DMS79 treated with DMSO at 0.1 percent for 48 hours (cell line): ENCODE results near the gene CNGA4.
"Not testable (repeated sequence)": the region's sequence is repeated elsewhere in the genome, so short reads cannot be mapped to it uniquely, and the experiment has no call there.

Experiments
- DNase-seq: peaks from one replicate; lab custom pipeline; 2025; lab: John Stamatoyannopoulos, UW

CNGA4 gene

GRCh38 chr11:6225896-6226295 is 13.0 kb upstream of the CNGA4 start:
- no peak for DNase-seq

GRCh38 chr11:6228520-6228919 is 10.4 kb upstream of the CNGA4 start:
- DNase-seq = no peak

- DNase-seq = no peak
Observed at GRCh38 chr11:6229911-6230310, 9.0 kb upstream of the CNGA4 start.

- no peak for DNase-seq
Observed at GRCh38 chr11:6232899-6233298, 6.0 kb upstream of the CNGA4 start.

GRCh38 chr11:6233984-6234386 is 4.9 kb upstream of the CNGA4 start:
- DNase-seq = no peak

- peak; percentile 99 for DNase-seq
Observed at GRCh38 chr11:6234387-6235107, 4.3 kb upstream of the CNGA4 start, which contains the start of gene FHIP1B. TSS of gene FHIP1B (minus strand) at chr11:6234636. CDS start at chr11:6224516, 10,120 bp downstream.

GRCh38 chr11:6237266-6237665 is 1.6 kb upstream of the CNGA4 start:
- DNase-seq = no peak

GRCh38 chr11:6237761-6238302 is 1.1 kb upstream of the CNGA4 start:
- no peak for DNase-seq

- DNase-seq = no peak
Observed at GRCh38 chr11:6240139-6240538, 1.2 kb downstream of the CNGA4 start.

- no peak for DNase-seq
Observed at GRCh38 chr11:6240781-6241180, 1.9 kb downstream of the CNGA4 start.

- DNase-seq = no peak
Observed at GRCh38 chr11:6241316-6241715, 2.4 kb downstream of the CNGA4 start.

GRCh38 chr11:6245536-6245935 is 6.6 kb downstream of the CNGA4 start:
- DNase-seq = no peak

- DNase-seq = no peak
Observed at GRCh38 chr11:6248248-6248647, 9.4 kb downstream of the CNGA4 start.

GRCh38 chr11:6248897-6249296 is 10.0 kb downstream of the CNGA4 start:
- not testable (repeated sequence) for DNase-seq

- DNase-seq = no peak
Observed at GRCh38 chr11:6249770-6250555, 11.1 kb downstream of the CNGA4 start.

GRCh38 chr11:6251120-6251733 is 12.3 kb downstream of the CNGA4 start:
- peak; percentile 24 for DNase-seq

- no peak for DNase-seq
Observed at GRCh38 chr11:6251990-6252473, 13.1 kb downstream of the CNGA4 start.

GRCh38 chr11:6253197-6253596 is 14.3 kb downstream of the CNGA4 start:
- DNase-seq = no peak

GRCh38 chr11:6258141-6258540 is 19.3 kb downstream of the CNGA4 start:
- no peak for DNase-seq

GRCh38 chr11:6258571-6259081 is 19.7 kb downstream of the CNGA4 start:
- DNase-seq = no peak

- no peak for DNase-seq
Observed at GRCh38 chr11:6260207-6260726, 21.4 kb downstream of the CNGA4 start.

- DNase-seq = no peak
Observed at GRCh38 chr11:6263662-6264061, 24.8 kb downstream of the CNGA4 start.
